ENCODE data around the gene GSC. TPM values are rescaled to one million over a fixed set of nuclear protein-coding genes. Genes with fewer than 3 reads are reported as not detected.

GSC gene
- total RNA-seq, 1 donor from 2014 or later = 1.7 TPM

DNA sequence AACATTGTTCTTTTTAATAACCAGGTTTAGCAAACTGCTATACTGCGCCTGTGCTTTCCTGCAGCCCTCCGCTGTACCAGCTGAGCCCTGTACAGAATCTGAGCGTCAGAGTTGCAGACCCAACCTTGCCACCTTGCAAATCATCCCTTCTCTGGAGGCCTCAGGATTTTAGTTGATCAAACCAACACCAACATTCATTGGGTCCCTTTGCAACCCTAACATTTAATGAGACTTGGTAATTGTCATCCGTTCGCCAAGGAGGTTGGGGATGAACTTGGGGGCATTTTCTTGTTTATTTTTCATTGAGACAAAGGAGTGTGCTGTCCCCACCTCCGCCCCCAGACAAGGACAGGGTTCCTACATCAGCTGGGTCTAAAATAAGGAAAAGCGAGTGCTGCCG lies 2.6 kb upstream of the GSC start:
- DNase-seq (ENCODE audit: low spot score) = no peak

DNA sequence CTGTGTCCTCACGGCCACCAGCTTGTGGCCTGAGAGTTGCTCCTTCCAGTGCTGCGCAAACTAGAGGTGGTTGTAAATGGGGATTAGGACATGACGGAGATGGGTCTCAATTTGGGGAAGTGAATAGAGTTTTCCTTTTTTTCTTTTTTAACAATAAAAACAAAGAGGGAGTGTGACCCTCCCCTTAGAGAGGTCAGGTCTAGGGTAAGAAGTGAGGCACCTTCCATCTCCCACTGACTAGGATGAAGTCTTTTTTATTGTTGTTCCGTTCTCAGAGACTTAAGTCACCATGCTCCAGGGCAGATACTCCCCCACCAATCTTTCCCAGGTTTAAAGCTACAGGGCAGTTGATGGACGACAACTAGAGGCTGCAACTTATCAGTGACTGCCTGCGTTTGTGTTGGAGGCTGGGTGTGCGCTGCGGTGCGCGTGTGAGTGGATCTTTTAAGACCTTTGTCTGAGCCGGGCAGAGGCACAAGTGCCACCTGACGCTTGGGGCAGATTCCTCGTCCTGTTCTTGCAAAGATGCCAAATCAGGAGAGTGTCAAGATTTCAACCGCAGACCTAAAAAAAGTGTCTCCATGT lies 2.1 kb upstream of the GSC start:
- no peak for DNase-seq (ENCODE audit: low spot score)

DNA sequence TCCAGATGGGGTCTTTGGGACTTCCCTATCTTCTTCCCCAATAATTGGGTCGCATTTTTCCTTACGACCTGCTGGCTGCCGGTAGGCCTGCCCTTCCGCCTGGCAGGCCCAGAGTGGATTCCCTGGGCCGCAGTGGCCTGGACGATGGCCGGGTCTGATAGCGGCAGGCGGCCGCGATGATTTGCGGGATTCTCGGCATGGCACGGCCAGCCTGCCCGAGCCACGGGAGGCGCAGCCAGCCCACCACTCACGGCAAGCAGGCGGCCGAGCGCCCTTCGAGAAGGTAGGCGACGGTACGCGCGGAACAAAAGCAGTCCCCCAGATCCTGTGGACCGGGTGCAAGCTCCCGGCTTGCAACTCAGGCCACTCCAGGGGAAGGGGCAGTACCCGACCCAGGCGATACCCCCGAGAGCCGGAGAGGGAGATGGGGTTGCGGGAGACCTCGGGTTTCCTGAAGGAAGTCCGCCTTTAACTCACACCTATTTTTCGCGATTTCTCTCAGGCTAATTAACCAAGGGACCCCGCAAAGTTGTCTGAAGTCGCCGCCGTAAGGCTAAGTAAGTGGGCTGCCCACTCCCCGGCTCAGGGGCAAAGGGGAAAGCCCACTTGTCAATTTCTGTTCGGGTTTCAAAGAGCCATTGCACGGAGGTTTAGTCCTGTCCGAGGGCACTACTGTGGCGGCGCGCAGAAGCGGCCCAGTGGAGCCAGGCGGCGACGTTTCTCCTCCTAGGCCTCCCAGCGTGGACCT lies 1.4 kb upstream of the GSC start:
- DNase-seq (ENCODE audit: low spot score) = peak; percentile 87

DNA sequence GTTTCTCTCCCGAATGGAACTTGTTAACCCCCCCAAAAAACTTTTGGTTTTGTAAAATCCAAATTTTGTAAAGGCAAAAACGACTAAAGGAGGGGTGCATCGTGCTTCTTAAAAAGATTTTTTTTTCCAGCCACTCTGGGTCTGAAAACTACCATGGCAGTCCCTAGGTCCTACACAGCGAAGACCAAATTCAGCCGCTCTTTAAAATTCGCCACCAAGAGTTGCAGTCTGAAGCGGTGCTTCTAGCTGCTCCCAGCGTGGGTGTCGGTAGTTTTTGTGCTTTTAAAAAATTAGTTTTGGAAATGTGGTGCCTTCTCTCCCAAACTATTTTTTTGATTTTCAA lies 873 bp upstream of the GSC start:
- DNase-seq (ENCODE audit: low spot score) = no peak

DNA sequence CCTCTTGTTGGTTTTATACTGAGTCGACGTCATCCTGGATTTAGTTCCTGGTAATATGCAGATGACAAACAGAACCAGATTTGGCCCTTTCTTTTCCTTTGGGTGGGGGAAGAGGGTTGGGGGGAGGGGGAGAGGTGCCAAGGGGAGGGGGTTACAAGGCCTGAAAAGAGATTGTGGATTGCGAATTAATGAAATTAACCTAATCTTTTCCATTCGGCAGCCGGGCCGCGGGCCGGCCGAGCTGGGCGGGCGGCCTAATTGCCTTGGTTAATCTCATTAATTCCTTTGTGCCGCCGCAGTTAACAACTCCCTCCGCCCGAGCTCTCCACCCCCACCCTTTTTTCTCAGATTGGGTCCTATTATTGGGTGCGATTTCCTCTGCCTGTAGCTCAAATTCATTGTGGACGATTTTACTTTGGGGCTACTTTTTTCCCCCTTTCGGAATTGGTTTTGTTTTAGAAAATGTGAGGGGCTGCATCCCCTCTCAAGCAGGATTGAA lies 387 bp upstream of the GSC start:
- DNase-seq (ENCODE audit: low spot score) = no peak

DNA sequence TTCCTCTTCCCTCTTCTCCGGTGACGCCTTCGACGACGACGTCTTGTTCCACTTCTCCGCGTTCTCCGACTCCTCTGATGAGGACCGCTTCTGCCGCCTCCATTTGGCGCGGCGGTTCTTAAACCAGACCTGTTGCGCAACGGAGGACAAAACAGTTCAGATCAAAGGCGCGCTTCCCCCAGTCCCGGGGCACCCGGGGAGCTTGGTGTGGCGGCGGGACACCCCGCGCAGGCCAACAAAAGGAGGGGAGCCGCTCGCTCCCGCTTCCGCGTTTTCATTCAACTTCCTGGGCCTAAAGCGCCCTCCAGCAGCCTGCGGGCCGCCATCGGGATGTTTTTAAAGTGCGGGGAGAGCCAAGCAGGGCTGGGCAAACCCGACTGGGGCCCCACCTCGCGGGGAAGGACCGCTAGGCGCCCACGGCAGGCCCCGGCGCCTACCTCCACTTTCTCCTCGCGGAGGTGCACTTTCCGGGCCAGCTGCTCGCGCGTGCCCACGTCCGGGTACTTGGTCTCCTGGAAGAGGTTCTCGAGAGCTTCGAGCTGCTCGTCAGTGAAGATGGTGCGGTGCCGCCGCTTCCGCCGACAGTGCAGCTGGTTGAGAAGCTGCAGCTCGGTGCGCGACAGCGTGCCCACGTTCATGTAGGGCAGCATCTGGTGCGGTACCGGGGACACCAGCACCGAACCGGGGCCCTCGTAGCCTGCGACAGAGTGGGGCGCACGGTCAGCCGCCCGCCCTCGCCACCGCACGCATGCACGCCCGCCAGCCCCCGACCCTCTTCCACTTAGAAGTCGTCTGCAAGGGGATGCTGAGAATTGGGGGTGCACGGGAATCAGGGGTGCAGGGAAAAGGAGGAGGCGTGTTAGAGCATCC lies 1.2 kb downstream of the GSC start:
- DNase-seq (ENCODE audit: low spot score) = peak; percentile 83

DNA sequence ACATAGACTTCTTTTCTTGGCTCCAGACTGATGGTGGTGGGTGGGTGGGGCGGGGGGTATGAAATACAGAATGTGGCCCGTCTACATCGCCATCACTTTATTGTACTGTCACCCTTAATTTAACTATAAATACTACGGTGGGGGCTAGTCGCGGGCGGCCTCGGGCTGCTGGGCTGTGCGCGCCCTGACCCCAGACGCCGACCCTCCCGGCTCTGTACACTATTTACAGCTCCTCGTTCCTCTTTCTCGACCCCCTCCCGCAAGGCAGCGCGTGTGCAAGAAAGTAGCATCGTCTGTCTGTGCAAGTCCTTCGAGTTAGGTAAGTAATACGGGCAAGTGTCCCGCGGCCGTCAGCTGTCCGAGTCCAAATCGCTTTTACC lies 1.8 kb downstream of the GSC start:
- no peak for DNase-seq (ENCODE audit: low spot score)

DNA sequence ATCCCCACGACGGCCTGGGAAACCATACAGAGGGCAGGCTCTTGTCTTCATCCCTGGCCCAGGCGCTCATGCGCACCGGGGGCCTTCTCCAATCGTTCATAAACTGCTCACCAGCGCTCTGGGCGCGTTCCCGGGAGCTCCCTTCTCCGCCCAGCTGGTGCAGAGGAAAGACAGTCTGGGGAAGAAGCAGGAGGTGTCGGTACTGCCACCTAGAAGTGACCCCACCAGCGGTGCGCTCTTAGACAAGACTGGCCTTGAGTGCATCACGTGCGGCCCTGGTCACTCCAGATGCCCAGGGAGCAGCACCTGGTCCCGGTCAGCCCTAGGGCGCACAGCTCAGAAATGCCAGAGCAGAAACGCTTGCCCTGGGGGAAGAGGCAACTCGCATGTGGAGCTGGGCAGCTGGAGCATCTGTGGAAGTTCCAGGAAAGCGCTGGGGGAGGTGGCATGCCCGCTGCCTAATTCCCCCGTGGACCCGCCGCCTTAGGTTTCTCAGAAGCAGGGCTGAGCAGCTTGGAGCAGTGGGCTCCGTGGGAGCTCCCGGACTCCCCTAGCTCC lies 2.5 kb downstream of the GSC start:
- DNase-seq (ENCODE audit: low spot score) = no peak

DNA sequence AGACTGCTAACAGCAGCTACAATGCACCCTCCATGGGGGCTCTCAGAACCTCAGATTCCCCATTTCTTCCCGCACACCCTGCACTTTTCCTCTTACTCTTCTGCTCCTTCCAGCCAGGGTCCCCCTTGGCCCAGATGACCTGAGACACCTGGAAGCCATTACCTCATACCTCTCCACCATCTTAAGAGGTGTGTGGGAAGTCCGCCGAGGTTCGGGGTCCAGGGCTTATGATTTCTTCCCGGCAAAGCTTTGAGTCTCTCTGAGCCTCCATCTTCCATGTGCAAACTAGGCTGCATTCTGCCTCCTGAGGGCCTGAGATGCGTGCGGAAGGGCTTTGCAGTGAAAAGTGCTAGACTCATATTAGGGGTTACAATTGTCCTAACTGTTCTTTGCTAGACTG lies 5.3 kb downstream of the GSC start:
- no peak for DNase-seq (ENCODE audit: low spot score)

DNA sequence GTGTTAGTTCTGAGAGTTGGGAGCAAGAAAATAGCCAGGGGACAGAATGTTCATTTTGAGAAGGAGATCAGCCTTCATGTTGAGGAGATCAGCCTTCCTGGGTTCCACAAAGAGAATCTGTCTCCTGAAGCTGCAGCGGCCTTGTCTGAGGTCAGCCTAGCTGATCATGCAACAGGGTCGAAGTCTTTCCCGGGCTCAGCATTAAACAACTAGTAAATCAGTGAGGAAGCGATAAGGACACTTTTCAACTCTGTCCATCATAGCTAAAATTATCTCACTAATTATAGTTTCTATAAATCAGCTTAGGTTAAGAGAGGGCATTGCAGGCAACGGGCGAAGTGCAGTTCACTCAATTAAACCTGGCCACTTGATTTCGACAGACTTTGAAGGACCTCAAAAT lies 7.5 kb downstream of the GSC start:
- no peak for DNase-seq (ENCODE audit: low spot score)

DNA sequence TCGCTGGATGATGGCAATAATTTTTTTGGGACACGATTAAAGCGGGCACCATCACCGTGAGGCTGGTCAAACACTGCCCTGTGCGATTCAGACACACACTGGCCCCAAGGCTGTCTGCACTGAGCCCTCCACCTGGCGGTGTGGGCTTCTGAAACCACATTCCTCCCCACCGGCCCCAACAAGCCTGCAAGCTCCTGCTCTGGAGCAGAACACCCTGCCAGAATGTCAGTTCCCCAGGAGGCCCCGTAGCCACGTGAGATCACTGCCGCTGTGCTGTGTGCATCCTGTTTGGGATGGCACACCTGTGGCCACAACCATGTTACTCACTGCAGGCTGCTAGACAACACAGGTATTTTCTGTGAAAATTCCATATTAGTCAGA lies 7.9 kb downstream of the GSC start:
- no peak for DNase-seq (ENCODE audit: low spot score)

DNA sequence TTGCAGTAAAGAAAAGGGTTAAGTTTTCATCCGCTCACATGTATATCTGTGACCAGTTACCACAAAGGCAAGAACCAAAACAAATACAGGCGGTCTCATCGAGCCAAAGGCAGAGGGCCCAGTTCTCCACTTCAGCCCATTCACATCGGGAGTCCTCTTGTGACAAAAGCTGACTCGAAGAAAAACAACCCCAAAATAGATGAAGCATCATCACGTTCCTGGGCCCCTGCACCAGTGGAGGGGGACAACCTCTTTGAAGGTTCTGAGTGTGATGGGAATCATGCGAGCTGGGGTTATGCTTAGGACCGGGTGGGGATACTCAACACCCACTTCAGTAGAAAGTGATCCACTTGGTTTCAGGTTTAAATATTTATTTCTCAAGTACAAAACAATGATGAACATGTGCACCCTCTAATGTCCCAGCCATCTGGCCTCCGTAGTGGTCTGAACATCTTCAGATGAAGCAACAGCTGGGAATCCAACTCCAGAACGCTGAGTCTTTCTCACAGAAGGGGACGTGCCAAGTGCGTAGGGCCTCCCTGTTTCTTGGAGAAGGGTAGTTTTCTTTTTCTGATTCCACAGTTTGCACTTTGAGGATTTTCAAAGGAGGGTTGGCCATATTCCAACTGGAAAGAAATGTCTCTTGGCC lies 8.4 kb downstream of the GSC start:
- DNase-seq (ENCODE audit: low spot score) = no peak

DNA sequence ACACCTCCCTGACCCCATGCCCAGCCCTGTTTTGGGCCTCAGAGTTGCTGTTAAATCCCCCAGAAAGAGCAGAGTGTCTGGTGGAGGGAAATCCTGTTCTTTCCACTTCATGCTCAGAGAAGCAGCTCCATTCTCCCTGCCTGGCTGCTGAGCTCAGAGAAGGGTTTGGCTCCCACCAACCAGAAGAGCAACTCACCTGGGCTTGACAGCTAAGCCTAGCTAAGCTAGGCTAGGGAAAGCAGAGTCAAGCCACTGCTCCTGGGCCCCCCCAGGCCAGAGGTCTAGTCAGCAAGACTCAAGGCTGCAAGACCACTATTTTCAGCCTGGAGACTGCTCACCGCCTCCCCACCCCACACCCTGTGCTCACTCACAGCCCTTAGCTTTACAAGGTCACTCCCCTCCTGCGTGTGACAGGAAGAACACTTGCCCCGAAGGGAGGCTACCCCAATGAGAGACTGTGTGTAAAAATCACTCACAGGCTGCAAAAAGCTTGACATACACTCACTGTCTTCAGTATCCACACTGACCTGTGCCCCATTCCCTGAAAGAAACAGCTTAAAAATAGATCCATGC lies 13.5 kb downstream of the GSC start:
- DNase-seq (ENCODE audit: low spot score) = no peak

DNA sequence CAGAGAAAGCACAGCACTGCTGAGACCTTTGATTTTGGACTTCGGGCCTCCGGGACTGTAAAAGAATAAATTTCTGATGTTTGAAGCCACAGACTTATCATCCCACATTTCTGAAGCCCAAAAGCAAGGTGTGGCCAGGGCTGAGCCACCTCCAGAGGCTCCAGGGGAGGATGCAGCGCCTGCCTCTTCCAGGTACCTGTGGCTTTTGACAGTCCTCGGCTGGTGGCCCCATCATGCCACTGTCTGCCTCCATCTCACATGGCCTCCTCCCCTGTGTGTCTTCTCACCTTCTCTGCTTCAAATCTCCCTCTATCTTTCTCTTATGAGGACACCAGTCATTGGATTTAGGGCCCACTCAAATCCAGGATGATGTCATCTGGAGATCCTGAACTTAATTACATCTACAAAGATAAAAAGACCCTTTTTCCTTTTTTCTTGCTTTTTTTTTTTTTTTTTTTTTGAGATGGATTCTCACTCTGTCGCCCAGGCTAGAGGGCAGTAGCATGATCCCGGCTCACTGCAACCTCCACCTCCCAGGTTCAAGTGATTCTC lies 15.4 kb downstream of the GSC start:
- peak; percentile 28 for DNase-seq (ENCODE audit: low spot score)

DNA sequence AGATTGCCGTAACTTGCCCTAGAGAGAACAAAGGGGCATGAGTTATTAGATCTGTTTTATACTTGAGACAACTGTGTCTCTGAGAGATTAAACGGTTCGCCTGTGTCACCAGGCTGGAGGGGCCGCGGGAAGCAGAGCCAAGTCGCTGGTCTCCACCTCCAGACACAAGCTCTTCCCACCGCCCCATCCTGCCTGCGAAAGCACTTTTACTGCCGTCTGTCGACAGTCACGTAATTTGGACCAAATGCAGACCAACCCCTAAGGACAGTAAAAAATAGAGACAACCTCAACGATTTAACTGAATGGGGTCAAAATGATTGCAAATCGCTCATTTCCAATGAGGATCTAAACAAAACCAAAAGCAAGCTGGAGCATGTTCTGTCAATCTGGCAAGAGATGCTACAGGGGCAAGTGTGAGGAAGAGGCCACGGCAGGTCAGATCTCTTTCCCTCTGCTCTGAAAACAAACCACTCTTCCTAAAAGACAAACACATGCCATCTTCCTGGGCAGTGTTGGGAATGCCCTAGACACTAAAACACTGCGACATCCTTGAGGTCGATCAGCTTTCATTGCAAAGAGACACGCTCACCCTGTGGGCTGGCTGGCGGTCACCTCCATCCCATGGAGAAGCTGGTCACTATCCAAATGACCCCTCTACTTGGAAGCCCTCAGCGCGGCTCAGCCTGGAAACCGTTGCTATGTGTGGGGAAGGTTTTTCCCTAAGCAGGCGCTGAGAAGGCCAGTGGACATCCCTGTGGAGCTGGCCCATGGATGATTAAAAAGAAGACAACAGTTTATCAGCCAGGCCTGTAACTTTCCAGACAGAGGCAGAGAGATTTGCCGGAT lies 17.1 kb downstream of the GSC start:
- peak; percentile 87 for DNase-seq (ENCODE audit: low spot score)

DNA sequence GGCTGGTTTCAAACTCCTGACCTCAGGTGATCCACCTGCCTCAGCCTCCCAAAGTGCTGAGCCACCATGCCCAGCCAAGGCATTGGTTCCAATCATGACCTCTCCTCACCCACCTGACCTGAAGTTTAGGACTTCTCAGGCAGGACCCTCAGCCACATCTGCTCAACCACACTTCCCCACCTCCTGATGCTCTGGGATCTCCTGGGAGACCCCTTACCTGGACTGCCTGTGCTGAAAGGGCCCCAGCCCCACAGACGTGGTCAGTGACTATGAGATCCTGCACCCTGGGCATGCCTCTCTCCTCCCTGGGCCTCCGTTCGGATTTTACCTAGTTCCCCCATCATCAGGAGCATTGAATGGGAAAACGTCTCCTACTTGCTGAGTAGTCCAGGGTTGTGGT lies 18.0 kb downstream of the GSC start:
- peak; percentile 75 for DNase-seq (ENCODE audit: low spot score)

DNA sequence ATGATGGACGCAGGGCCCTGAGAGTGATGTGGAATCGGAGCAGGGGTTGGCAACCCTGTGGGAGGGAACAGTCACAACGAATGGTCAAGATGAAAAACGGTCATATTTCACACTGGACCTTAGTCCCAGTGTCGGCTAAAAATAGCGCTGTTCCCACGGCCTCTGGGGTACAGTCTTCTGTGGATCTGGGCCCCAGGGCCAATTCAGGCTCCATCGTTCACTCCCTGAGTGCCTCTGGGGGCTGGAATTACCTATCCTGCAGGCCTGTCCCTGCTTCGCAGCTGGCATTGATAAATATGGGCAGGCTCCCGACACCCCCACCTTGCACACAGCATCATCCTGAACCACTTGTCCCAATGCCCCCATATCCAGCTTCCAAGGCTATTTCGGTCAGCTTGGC lies 18.6 kb downstream of the GSC start:
- DNase-seq (ENCODE audit: low spot score) = peak; percentile 78

DNA sequence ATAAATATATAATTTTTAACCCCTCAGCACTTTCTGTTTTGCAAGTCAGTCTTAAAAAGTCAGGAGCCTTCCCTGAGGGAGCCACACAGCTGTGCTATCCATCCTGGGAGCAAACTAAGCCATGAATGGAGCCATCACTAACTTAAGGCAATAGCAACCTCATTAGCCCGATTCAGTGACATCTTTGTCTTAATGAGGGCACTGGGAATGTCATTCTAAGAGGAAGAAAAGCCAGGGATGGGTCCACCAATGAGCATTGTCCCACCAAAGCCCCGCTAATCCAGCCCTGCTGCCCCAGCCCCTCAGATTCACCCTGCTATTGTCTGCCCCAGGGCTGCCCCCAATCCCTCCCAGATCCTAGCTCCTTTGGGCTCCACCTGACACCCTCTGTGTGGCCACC lies 19.5 kb downstream of the GSC start:
- DNase-seq (ENCODE audit: low spot score) = no peak

DNA sequence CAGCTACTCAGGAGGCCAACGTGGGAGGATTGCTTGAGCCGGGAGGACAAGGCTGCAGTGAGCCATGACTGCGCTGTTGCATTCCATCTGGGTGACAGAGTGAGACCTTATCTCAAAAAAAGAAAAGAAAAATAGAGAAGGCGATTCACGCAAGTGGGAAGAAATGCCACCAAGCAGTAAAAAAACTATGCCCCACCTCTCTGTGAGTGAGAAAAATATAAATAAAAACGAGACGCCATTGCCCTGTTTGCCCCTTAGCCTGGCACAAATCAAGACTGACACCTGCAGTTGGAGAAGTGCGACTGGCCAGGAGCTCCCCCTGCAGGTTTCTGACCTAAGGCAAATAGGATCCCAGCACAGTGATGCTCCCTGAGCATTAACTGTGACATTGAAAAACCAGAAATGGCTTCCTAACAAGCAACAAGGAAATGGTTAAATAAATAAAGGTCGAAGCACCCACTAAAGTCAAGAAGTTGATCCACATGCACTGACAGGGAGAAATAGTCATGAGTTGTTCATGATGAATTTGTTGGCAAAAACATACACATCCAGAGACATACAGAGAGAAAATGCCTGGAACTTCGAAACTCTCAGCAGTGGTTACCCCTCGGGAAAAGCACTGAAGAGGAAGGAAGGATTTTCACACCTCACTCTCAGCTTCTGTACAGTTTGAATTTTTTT lies 21.1 kb downstream of the GSC start:
- DNase-seq (ENCODE audit: low spot score) = no peak

Data from mesenteric fat pad (tissue), 1 donor.